A549 (cell line): Measurements from ENCODE around the gene SUV39H1.

Experiments
- CTCF ChIP-seq: fragments of >200 bp; sonication (Bioruptor Twin); formaldehyde crosslinking; IDR thresholded peaks from 3 replicates; pipeline ENCODE4 v1.5.1; 2016
- E2F6 ChIP-seq: IDR thresholded peaks from 2 replicates; pipeline ENCODE4 v1.6.1; 2012; ENCODE audit warnings: low read depth, borderline replicate concordance
- HOXA7 ChIP-seq: fragments of 250-450 bp; sonication (Bioruptor Pico); IDR thresholded peaks from 2 replicates; pipeline ENCODE4 v1.5.0; 2020; ENCODE audit warnings: mild to moderate bottlenecking, moderate library complexity
- MYC ChIP-seq: IDR thresholded peaks from 2 replicates; pipeline ENCODE4 v1.6.1; 2012; ENCODE audit warnings: mild to moderate bottlenecking, inconsistent platforms, low read length, improper control_type of control experiment, borderline replicate concordance
- NFE2L2 ChIP-seq: fragments of 150-350 bp; conservative IDR thresholded peaks from 2 replicates; pipeline ENCODE4 v1.6.1; 2014; ENCODE audit warnings: low read length
- PBX3 ChIP-seq: IDR thresholded peaks from 2 replicates; pipeline ENCODE4 v1.6.1; 2012
- USF2 ChIP-seq: fragments of 450-650 bp; IDR thresholded peaks from 2 replicates; pipeline ENCODE4 v1.6.1; 2014; ENCODE audit warnings: antibody characterized with exemption

GRCh38 chrX:48700246-48700645 lies 3.7 kb downstream of the SUV39H1 start:
- no peak for TF ChIP-seq HOXA7 (CRISPR knock-in tag)
- TF ChIP-seq PBX3 = no peak
- no peak for TF ChIP-seq E2F6
- no peak for TF ChIP-seq CTCF
- no peak for TF ChIP-seq MYC
- TF ChIP-seq NFE2L2 = no peak
- no peak for TF ChIP-seq USF2
